Neural progenitor cell (in vitro differentiated cells): ENCODE results near the gene HOXA13. TPM values are rescaled to one million over a fixed set of nuclear protein-coding genes. Genes with fewer than 3 reads are reported as not detected.
A peak's percentile ranks its signal among the peaks of the same experiment; 100 is the strongest.

Experiments used
- DNase-seq: peaks from one replicate; pipeline ENCODE4 v3.0.0-alpha.2; 2016; ENCODE audit warnings: low spot score
- H2AFZ ChIP-seq: fragments of 200-600 bp; sonication (generic); replicated peaks from 2 replicates; pipeline ENCODE4 v1.6.1; 2016; ENCODE audit warnings: antibody characterized with exemption
- H3F3A ChIP-seq: fragments of 200-600 bp; sonication (generic); 2 replicates; pipeline ENCODE4 v1.6.1; 2016; ENCODE audit warnings: antibody characterized with exemption, low read depth
- H3K27ac ChIP-seq: fragments of 200-600 bp; sonication (generic); 2 replicates; pipeline ENCODE4 v1.5.1; 2016; ENCODE audit warnings: mild to moderate bottlenecking
- H3K27me3 ChIP-seq: fragments of 200-600 bp; sonication (generic); 2 replicates; pipeline ENCODE4 v1.6.1; 2016; ENCODE audit warnings: mild to moderate bottlenecking, moderate library complexity
- H3K36me3 ChIP-seq: fragments of 200-600 bp; sonication (generic); 2 replicates; pipeline ENCODE4 v1.5.1; 2016
- H3K4me1 ChIP-seq: fragments of 200-600 bp; sonication (generic); 2 replicates; pipeline ENCODE4 v1.6.1; 2016; ENCODE audit warnings: mixed run types
- H3K4me2 ChIP-seq: fragments of 200-600 bp; sonication (generic); 2 replicates; pipeline ENCODE4 v1.6.1; 2016
- H3K4me3 ChIP-seq: fragments of 200-600 bp; sonication (generic); 2 replicates; pipeline ENCODE4 v1.5.1; 2016
- H3K79me2 ChIP-seq: fragments of 200-600 bp; sonication (generic); 2 replicates; pipeline ENCODE4 v1.6.1; 2016; ENCODE audit warnings: low read depth
- H3K9ac ChIP-seq: fragments of 200-600 bp; sonication (generic); 2 replicates; pipeline ENCODE4 v1.6.1; 2016
- H3K9me3 ChIP-seq: fragments of 200-600 bp; sonication (generic); 2 replicates; pipeline ENCODE4 v1.5.1; 2016; ENCODE audit warnings: low read depth
- H4K20me1 ChIP-seq: fragments of 200-600 bp; sonication (generic); 2 replicates; pipeline ENCODE4 v1.6.1; 2016; ENCODE audit warnings: low read depth
- H3K27ac Mint-ChIP-seq: 3 replicates; pipeline ENCODE4 v1.8.0; 2021; ENCODE audit warnings: mixed read lengths
- H3K27me3 Mint-ChIP-seq: 2 replicates; pipeline ENCODE4 v1.8.0; 2022; ENCODE audit warnings: low read depth, mild to moderate bottlenecking, inconsistent platforms, moderate library complexity, mixed read lengths; ENCODE audit not compliant: insufficient read depth
- H3K36me3 Mint-ChIP-seq: 3 replicates; pipeline ENCODE4 v1.8.0; 2021; ENCODE audit warnings: mixed read lengths
- H3K4me1 Mint-ChIP-seq: 3 replicates; pipeline ENCODE4 v1.8.0; 2021; ENCODE audit warnings: mixed read lengths
- H3K4me3 Mint-ChIP-seq: 3 replicates; pipeline ENCODE4 v1.8.0; 2021; ENCODE audit warnings: mild to moderate bottlenecking, moderate library complexity, mixed read lengths
- H3K9me3 Mint-ChIP-seq: 3 replicates; pipeline ENCODE4 v1.8.0; 2020; ENCODE audit warnings: mixed read lengths
- CTCF ChIP-seq: fragments of 200-600 bp; sonication (generic); IDR thresholded peaks from 2 replicates; pipeline ENCODE4 v1.5.1; 2017; ENCODE audit warnings: antibody characterized with exemption, mild to moderate bottlenecking
- EZH2 ChIP-seq: fragments of 200-600 bp; sonication (generic); IDR thresholded peaks from 2 replicates; pipeline ENCODE4 v1.6.1; 2017; ENCODE audit warnings: antibody characterized with exemption, mild to moderate bottlenecking, moderate library complexity
- EZH2phosphoT487 ChIP-seq: fragments of 200-600 bp; sonication (generic); IDR thresholded peaks from 2 replicates; pipeline ENCODE4 v1.6.1; 2017; ENCODE audit warnings: antibody characterized with exemption
- total RNA-seq: library from RNA; depleted of rRNA; stranded (reverse); fragments of >200 nt; gene quantifications from 2 replicates; pipeline ENCODE4 v1.2.3, GENCODE V29; 2015; ENCODE audit warnings: low replicate concordance

The HOXA13 gene
- total RNA-seq, 1 donor from 2014 or later, result not detected

DNA sequence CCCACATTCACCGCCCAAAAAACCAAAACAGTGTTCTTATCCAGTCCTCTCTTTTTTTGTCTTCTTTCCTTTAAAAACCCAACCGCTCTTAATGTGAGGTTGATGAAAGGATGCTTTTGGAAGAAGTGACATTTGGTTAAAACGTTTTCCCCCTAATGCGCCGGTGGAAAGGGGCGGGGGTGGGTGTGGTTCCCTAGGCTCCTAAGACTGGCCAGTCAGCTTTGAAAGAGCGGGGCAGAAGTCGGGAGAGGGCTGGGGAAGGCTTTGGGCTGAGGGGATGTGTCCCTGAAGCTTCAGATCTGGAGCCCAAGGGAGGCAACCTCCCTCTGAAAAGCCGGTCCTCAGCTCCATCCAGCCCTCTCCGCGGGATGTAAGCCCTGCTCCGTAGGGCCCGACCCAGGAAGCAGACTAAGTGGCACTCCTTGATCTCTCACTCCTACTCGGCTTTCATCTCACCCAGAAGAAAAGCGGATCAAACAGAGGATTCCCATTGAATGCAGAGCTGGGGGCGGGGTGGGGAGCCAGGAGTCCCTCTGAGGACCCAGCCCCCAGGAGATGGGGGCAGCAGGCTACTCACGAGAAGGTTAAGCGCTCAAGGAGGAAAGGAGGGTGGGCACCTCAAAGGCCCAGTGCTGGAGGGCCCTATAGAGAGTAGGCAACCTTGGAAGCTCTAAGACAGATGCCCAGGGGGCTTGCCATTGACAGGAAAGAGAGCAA, 40.3 kb upstream of the HOXA13 start:
- Mint-ChIP-seq H3K9me3 (peaks cover 3% of the 10 kb centered on the region), H3K27ac (no peak overlapping the region), H3K27me3 (peaks cover 90% of the 10 kb centered on the region), H3K4me3 (peak overlapping the region; percentile 72), H3K36me3 (peaks cover 1% of the 10 kb centered on the region), H3K4me1 (peaks cover 28% of the 10 kb centered on the region)
- no peaks in the 10 kb centered on the region for H3K36me3 ChIP-seq
- H3K79me2 ChIP-seq, result no peaks in the 10 kb centered on the region
- peaks cover 65% of the 10 kb centered on the region for H4K20me1 ChIP-seq
- H3K4me2 ChIP-seq, result peak overlapping the region; percentile 84
- H3K27ac ChIP-seq, result no peak overlapping the region
- peaks cover 100% of the 10 kb centered on the region for H3K27me3 ChIP-seq
- H3K9ac ChIP-seq, result no peak overlapping the region
- peaks cover 29% of the 10 kb centered on the region for H3F3A ChIP-seq
- peaks cover 39% of the 10 kb centered on the region for H3K4me1 ChIP-seq
- H3K9me3 ChIP-seq, result no peaks in the 10 kb centered on the region
- H3K4me3 ChIP-seq, result peak overlapping the region; percentile 45
- H2AFZ ChIP-seq, result no peak overlapping the region
- DNase-seq, result peak; percentile 35
- peak; percentile 82 for TF ChIP-seq EZH2phosphoT487
- TF ChIP-seq CTCF, result no peak
- TF ChIP-seq EZH2, result peak; percentile 74

DNA sequence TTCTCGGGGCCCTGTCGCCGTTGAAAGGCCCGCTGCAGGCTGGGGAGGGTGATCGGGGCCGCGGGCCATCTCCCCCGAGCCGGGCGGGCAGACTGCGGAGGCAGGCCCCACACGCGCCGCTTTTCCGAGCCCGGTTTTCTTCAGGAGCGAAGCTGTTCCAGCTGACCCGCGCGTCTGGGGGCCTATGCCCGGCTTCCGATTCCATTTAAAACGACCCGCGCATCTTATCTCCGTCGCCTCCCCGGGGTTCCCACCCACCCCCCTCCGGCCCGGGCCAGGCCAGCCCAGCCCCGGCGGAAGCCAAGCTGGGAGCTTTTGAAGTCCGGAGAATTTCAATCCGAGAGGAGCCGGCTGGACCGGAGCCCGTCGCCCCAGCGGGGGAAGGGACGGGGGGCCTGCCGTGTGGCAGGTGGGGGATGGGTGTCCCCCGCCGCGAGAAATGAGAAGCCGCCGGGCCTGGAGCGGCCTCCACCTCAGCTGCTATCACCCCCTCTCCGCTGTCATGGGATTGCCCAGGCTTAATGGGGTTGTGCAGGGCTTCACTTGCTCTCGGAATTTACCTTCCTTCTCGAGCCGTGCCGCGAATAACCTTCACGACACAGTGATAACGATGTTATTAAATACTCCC, 39.6 kb upstream of the HOXA13 start:
- Histone ChIP-seq H3K4me1 (peaks cover 39% of the 10 kb centered on the region), H3K9me3 (no peaks in the 10 kb centered on the region), H2AFZ (no peak overlapping the region), H3F3A (peaks cover 29% of the 10 kb centered on the region), H3K4me2 (peak overlapping the region; percentile 84), H3K27me3 (peaks cover 100% of the 10 kb centered on the region), H3K36me3 (no peaks in the 10 kb centered on the region), H3K27ac (no peak overlapping the region), H4K20me1 (peaks cover 58% of the 10 kb centered on the region), H3K79me2 (no peaks in the 10 kb centered on the region), H3K4me3 (peak overlapping the region; percentile 45), H3K9ac (no peak overlapping the region)
- Mint-ChIP-seq H3K9me3 (peaks cover 3% of the 10 kb centered on the region), H3K4me3 (peak overlapping the region; percentile 72), H3K27me3 (peaks cover 89% of the 10 kb centered on the region), H3K27ac (no peak overlapping the region), H3K36me3 (peaks cover 1% of the 10 kb centered on the region), H3K4me1 (peaks cover 28% of the 10 kb centered on the region)
- peak; percentile 63 for DNase-seq
- TF ChIP-seq EZH2, result peak; percentile 90
- TF ChIP-seq CTCF, result no peak
- peak; percentile 55 for TF ChIP-seq EZH2phosphoT487

DNA sequence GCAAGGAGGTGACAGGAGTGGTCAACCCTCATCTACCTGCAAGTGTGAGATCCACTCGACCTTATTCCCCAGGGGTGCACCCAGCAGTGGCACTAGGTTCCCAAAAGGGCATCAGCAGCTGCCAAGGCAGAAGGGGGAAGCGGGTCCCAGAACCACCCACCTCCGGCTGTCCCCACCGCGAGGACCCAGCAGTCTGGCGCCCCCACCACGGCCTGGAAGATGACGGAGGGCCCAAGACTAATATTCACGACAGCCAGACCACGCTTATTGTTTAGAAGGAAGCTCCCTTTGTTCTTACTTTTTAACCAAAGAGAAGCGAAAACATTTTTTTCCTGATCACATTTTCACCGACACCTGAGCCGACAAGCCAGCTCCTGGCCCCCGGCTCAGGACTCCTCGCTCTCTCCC, 39.1 kb upstream of the HOXA13 start:
- H3K4me3 ChIP-seq, result peak overlapping the region; percentile 45

More for the DNA sequence above, 39.1 kb upstream of the HOXA13 start:
- Mint-ChIP-seq H3K36me3 (no peaks in the 10 kb centered on the region), H3K27ac (no peak overlapping the region), H3K4me1 (peaks cover 26% of the 10 kb centered on the region), H3K27me3 (peaks cover 84% of the 10 kb centered on the region), H3K4me3 (peak overlapping the region; percentile 33), H3K9me3 (no peaks in the 10 kb centered on the region)
- DNase-seq, result no peak
- no peak overlapping the region for H2AFZ ChIP-seq
- TF ChIP-seq CTCF (no peak), EZH2phosphoT487 (no peak), EZH2 (no peak)
- H3K36me3 ChIP-seq, result no peaks in the 10 kb centered on the region
- H3K79me2 ChIP-seq, result no peaks in the 10 kb centered on the region
- H3K4me1 ChIP-seq, result peaks cover 39% of the 10 kb centered on the region
- H3K27ac ChIP-seq, result no peak overlapping the region
- H3K9me3 ChIP-seq, result no peaks in the 10 kb centered on the region
- peaks cover 29% of the 10 kb centered on the region for H3F3A ChIP-seq
- peak overlapping the region; percentile 84 for H3K4me2 ChIP-seq
- peaks cover 100% of the 10 kb centered on the region for H3K27me3 ChIP-seq
- H3K9ac ChIP-seq, result no peak overlapping the region
- peaks cover 53% of the 10 kb centered on the region for H4K20me1 ChIP-seq
